HG03108 (cell line): Measurements from ENCODE around the gene DMGDH.

ENCODE experiments used
- ATAC-seq: cut with Tn5 transposase; IDR thresholded peaks from one replicate; pipeline ENCODE4 v1.9.1; 2021; ENCODE audit warnings: moderate library complexity; ENCODE audit not compliant: unreplicated experiment

DMGDH gene

GRCh38 chr5:78979117-78979742 is 90.2 kb downstream of the DMGDH start:
- ATAC-seq: no peak

DNA sequence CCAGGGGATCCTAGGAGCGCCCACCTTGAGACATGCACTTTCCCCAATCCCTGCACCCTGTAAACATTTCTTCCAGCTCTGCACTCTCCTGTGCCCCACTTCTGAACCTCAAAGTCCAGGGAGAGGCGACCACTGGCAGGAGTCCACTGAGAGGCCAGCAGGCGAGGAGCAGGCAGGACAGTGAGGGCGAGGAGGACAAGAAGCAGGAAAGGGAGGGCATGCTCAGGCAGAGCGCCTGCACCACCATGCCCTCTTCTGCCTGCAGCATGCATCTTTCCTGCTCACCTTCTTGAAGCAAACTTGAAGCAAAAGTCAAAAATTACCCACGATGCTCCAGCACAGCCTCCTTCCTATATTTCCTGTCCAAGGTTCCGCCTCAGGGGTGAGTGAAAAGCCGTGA is 94.4 kb downstream of the DMGDH start:
- no peak for ATAC-seq

GRCh38 chr5:78974601-78975000 is 94.9 kb downstream of the DMGDH start:
- ATAC-seq: no peak

DNA sequence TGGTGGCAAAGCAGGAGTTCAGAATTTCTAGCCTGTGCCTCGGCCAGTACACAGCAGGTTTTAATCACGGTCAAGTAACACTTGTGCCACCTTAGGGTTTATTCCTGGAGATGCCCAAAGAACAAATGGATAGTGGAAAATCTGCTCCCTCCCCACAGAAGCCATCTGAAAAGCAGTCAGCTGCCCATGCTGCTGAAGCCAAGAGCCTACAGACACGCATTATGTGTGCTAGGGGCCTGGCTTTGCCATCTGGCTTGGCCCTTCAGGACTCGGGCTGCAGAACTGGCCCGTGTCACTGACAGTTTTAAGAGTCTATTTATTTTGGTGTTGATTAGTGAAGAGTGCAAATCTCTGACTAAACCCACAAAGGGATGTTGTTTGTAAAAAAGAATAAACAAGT is 95.5 kb downstream of the DMGDH start:
- ATAC-seq: no peak

DNA sequence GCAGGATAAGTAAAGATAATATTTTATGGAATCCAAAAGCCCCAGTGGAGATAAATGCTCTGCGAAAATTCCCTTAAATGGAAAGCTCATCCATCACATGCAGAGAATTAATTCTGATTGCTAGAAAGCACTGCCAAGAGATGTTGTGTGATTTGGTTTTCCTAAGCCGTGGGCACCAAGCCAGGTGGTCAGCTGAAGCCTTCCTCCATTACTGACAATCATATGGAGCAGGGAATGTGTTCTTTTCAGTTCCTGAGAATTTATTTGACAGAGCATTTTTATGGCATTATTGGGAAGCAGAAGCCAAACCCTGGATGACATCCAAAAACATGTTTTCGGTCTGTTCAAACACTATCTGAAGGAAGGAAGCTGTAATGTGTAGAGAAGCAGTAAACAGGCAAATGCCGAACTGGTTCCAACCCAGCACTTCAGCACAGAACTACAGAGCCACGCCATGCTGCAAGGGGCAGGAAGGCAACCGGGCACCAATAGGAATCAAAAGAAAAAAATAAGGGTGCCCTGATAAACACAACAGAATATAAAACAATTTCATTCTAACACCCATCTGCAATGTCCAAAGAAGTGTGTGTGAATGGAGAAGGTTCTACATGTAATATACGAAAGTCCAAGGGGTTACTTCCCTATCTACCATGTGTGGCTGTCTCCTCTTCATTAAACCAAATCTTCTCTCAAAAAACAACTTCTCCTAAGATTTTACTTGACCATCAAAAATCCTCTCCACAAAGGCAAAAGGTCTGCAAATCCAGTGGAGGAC is 96.6 kb downstream of the DMGDH start:
- ATAC-seq: no peak

GRCh38 chr5:78971998-78972397 is 97.5 kb downstream of the DMGDH start:
- no peak for ATAC-seq

DNA sequence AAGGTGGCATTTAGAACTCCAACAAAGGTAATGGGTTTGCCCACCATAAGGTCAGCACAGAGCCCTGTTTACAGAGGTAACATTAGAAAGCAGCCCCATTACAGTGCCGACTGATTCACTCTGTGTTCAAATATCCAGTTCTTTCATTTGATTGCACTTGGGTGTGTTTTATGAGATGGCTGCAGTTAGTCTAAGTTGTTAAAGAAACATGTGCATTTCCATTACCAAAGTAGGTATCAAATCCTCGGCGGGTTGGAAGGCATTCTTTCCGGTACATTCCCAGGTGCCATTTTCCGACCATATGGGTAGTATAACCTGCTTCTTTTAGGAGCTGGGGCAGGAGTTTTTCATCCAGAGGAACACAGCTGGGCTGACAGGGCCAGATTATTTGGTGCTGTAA is 100.7 kb downstream of the DMGDH start:
- no peak for ATAC-seq

GRCh38 chr5:78964889-78965288 is 104.6 kb downstream of the DMGDH start:
- no peak for ATAC-seq

DNA sequence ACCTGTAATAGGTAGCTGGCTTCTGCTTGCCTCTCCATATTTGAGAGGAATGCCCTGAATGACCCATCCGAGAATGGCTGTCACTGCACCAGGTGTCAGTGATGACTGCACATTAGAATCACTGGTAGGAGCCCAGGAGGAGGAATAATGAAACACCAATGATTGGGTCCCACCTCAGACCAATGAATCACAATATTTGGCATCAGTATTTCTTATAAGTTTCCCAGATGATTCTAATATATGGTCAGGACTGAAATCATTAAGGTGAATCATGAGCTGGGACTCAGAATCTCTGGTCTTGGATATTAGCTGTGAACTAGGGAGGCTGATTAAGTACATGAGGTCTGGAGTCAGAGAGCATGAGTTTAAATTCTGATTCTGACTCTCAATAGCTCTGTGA is 107.7 kb downstream of the DMGDH start:
- ATAC-seq: no peak

DNA sequence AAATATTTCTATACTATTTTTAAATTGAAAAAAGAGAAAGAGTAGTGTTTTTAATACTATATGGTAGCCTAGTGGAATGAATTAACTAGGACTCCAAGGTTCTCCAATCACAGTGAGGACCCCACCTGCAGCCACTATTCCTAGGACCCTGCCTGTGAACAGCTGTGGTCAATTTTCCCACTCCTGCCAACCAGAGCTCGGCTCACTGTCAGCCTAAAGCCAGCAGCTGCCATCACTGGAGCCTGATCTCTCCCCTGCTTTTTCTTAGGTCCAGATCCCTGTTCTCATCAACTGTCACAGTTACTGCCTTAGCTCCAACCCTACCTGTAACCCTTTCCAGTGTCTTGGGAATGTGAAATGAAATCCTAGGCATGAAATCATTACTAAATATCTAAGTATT is 109.7 kb downstream of the DMGDH start:
- no peak for ATAC-seq

DNA sequence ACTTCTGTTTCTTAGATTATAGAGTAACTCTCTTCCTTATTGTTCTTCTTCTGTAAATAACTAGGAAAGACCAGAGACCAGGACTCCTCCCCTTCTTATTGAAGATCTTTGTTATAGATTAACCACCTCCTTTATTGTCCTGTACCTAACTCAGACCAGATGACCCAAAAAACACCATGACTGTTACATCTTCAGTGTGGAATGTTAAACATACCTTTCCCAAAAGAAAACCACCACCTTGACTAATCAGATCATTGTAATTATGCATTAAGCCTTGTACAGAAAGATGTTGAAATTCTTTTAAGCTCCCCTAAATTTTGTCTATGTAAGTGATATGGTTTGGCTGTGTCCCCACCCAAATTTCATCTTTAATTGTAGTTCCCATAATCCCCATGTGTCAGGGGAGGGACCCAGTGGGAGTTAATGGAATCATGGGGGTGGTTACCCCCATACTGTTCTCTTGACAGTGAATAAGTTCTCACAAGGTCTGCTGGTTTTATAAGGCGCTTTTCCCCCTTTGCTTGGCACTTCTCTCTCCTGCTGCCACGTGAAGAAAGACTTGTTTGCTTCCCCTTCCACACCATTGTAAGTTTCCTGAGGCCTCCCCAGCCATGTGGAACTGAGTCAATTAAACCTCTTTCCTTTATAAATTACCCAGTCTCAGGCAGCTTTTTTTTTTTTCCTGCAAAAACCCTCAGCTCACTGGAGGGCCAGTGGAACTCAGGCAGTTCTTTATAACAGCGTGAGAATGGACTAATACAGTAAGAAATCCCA is 110.6 kb downstream of the DMGDH start:
- ATAC-seq: no peak

DNA sequence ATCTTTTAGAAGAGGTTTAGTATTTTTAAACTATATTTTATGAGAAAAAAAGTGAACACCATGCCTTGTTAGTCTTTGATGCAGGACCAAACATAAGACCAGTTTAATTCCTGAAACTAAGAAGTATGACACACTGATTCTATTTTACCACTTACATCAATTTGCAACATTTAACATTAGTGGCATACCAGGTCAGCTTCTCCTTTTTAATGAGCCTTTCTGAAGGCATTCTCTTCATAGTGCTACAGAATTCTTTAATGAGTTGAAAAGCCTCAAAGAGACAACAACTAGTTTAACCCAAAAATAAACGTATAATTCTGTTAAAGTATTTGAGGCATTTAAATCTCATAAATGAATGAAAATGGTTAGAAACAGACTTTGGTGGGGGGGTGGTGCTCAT is 112.6 kb downstream of the DMGDH start:
- no peak for ATAC-seq

DNA sequence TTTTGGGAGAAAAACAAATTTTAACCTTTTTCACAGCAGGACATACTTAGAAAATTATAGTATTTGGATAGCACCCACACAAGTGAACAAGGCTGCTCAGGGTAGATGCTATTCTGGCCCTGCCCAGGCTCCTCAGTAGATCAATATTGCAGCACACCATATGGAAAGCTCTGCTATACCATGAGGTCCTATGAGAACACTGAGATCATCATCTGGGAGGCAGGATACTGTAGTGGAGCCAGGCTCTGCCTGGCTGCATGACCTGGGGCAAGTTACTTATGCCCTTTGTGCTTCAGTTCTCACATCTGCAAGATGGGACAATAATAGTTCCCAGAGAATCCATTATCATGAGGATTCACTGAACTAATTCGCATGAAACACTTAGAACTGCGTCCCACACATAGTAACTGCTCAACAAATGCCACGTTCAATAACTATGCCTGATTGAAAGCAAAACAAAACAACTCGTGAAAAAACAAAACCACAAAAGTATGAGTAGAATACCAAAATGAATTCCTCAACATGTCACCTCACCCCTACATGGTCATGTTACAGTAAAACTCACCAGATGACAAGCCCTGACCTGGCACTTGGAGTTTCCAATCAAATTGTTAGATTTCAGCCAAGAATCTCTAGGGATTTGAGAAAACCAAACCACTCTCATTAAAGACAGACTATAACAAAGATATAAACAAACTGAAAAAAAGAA is 116.2 kb downstream of the DMGDH start:
- ATAC-seq: no peak
